Left ventricle myocardium inferior (tissue), 1 donor: ENCODE results near the gene OR2V1. TPM values are rescaled to one million over a fixed set of nuclear protein-coding genes. Genes with fewer than 3 reads are reported as not detected.
"Not testable (repeated sequence)": the region's sequence is repeated elsewhere in the genome, so short reads cannot be mapped to it uniquely, and the experiment has no call there.

Source experiments
- DNase-seq: peaks from one replicate; pipeline ENCODE4 v3.0.0-alpha.2; 2020
- H3K27ac ChIP-seq: fragments of 200-600 bp; replicated peaks from 2 replicates; pipeline ENCODE4 v1.8.0; 2021
- H3K27me3 ChIP-seq: fragments of 200-600 bp; 2 replicates; pipeline ENCODE4 v1.8.0; 2021; ENCODE audit warnings: low read depth
- H3K36me3 ChIP-seq: fragments of 200-600 bp; 2 replicates; pipeline ENCODE4 v1.8.0; 2021
- H3K4me1 ChIP-seq: fragments of 200-600 bp; 2 replicates; pipeline ENCODE4 v1.8.0; 2021
- H3K4me3 ChIP-seq: fragments of 200-600 bp; 2 replicates; pipeline ENCODE4 v1.8.0; 2021; ENCODE audit warnings: mild to moderate bottlenecking, moderate library complexity
- H3K9me3 ChIP-seq: fragments of 200-600 bp; replicated peaks from 2 replicates; pipeline ENCODE4 v1.8.0; 2021
- intact Hi-C: fragments of 100-400 bp; cut with micrococcal nuclease; formaldehyde crosslinking; loops from one replicate; pipeline ENCODE4 v1.11.0; 2022
- total RNA-seq: library from RNA; stranded (reverse); fragmentation: NEBNext Ultra II Directional; extraction: Animal tissue kit (Norgen Biotek cat#: 25700); gene quantifications from one replicate; pipeline ENCODE4 v1.2.1, GENCODE V29; 2021
- TF ChIP-seq, protein P1 (sequence below): fragments of 200-600 bp; IDR thresholded peaks from 2 replicates; pipeline ENCODE4 v1.8.0; 2021; ENCODE audit warnings: antibody characterized with exemption, mild to moderate bottlenecking, borderline replicate concordance
- donor health status: DM: no; HTN: yes; CAD: no; lungs with severe emphysema.

Gene OR2V1
- total RNA-seq, 1 donor from 2014 or later: not detected

- no peak overlapping the region for H3K27ac ChIP-seq
- H3K36me3 ChIP-seq: no peaks in the 10 kb centered on the region
- no peaks in the 10 kb centered on the region for H3K9me3 ChIP-seq
- no peaks in the 10 kb centered on the region for H3K4me1 ChIP-seq
- intact Hi-C loops: no loop called here
- no peak for DNase-seq
- H3K4me3 ChIP-seq: no peak overlapping the region
- TF ChIP-seq, protein P1, sequence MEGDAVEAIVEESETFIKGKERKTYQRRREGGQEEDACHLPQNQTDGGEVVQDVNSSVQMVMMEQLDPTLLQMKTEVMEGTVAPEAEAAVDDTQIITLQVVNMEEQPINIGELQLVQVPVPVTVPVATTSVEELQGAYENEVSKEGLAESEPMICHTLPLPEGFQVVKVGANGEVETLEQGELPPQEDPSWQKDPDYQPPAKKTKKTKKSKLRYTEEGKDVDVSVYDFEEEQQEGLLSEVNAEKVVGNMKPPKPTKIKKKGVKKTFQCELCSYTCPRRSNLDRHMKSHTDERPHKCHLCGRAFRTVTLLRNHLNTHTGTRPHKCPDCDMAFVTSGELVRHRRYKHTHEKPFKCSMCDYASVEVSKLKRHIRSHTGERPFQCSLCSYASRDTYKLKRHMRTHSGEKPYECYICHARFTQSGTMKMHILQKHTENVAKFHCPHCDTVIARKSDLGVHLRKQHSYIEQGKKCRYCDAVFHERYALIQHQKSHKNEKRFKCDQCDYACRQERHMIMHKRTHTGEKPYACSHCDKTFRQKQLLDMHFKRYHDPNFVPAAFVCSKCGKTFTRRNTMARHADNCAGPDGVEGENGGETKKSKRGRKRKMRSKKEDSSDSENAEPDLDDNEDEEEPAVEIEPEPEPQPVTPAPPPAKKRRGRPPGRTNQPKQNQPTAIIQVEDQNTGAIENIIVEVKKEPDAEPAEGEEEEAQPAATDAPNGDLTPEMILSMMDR: no peak
- H3K27me3 ChIP-seq: peaks cover 90% of the 10 kb centered on the region
Observed at GRCh38 chr5:181107699-181108098, 23.3 kb downstream of the OR2V1 start.

DNA sequence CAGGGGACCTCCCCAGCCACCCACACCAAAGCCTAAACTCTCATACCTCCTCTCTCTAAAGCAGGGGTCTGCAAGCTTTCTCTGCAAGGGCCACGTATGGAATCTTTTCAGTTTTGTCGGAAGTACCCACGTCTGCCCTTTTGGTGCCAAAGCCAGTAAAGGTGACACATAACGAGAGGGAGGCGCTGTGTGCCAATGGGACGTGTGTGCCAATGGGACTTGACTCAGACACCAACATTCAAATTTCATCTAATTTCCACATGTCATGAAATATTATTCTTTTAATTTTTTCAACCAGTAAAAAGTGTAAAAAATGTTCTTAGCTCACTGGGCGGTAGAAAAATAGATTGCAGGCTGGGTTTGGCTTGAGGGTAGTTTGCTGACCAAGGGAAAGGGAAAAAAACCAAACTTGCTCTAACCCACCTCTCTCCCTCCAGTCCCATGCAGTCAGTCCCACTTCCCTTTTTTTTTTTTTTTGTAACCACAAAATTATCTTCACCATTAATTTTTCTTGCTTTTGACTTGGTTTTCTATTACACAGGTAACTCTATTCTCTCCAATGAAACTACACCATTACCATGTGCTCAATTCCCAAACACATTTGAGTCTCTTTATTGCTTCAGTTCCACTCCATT, 25.5 kb downstream of the OR2V1 start:
- DNase-seq: no peak
- Histone ChIP-seq H3K27me3 (peaks cover 69% of the 10 kb centered on the region), H3K4me1 (peaks cover under 1% of the 10 kb centered on the region), H3K4me3 (no peak overlapping the region), H3K27ac (no peak overlapping the region), H3K36me3 (no peaks in the 10 kb centered on the region), H3K9me3 (no peaks in the 10 kb centered on the region)
- TF ChIP-seq, protein P1: no peak
- intact Hi-C loops: no loop called here

DNA sequence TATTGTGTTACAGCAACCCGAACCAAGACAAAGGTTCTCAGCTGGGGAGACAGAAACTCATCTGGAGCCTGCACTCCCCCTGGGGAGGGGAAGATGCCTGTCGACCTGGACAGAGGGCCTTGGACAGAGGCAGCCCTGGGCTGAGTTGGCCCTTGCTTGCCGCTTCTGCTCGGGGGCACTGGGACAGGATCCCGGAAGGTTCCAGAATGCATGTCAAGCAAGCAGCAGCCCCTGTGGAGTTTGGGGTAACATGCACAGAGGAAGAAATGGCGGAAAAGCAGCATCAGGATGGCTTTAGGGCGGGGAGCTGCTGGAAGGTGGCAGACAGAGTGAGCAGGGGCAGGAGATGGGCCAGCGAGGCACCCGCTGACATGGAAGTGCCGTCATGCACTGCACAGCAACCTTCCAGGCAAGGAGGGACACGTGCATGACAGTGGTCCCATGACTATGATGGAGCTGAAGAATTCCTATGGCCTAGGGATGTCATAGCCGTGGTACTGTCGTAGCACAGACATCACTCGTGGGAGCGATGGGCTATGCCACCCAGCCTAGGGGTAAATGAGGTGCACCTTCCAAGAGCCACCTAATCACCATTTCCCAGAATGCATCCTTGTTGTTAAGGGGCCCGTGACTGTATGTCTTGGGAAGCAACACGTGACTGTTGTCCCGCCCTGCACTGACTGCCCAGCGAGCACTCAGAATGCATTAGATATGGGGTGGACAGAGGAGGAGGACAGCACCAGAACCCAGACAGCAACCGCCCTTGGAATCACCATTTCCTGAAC, 26.2 kb downstream of the OR2V1 start:
- DNase-seq, H3K4me1 ChIP-seq, H3K36me3 ChIP-seq, H3K4me3 ChIP-seq, H3K27ac ChIP-seq, H3K9me3 ChIP-seq, intact Hi-C loops: not testable (repeated sequence)
- peaks cover 69% of the 10 kb centered on the region for H3K27me3 ChIP-seq

GRCh38 chr5:181104259-181104568, 26.8 kb downstream of the OR2V1 start:
- H3K4me1 ChIP-seq, H3K9me3 ChIP-seq, H3K4me3 ChIP-seq, H3K27ac ChIP-seq, intact Hi-C loops, H3K36me3 ChIP-seq, DNase-seq: not testable (repeated sequence)
- H3K27me3 ChIP-seq: peaks cover 69% of the 10 kb centered on the region

- intact Hi-C loops, DNase-seq, H3K27ac ChIP-seq, H3K9me3 ChIP-seq, H3K4me1 ChIP-seq, H3K36me3 ChIP-seq, H3K4me3 ChIP-seq: not testable (repeated sequence)
- H3K27me3 ChIP-seq: peaks cover 54% of the 10 kb centered on the region
Observed at GRCh38 chr5:181101930-181102674, 28.9 kb downstream of the OR2V1 start.

- H3K36me3 ChIP-seq, H3K4me1 ChIP-seq, intact Hi-C loops, H3K9me3 ChIP-seq, H3K27ac ChIP-seq, DNase-seq: not testable (repeated sequence)
- Histone ChIP-seq H3K27me3 (peaks cover 45% of the 10 kb centered on the region), H3K4me3 (peak overlapping the region; percentile 32)
Observed at GRCh38 chr5:181101030-181101641, 29.8 kb downstream of the OR2V1 start.

GRCh38 chr5:181100121-181100875, 30.7 kb downstream of the OR2V1 start:
- H3K4me3 ChIP-seq: peak overlapping the region; percentile 41
- DNase-seq: no peak
- intact Hi-C loops: no loop called here
- TF ChIP-seq, protein P1: no peak
- H3K4me1 ChIP-seq: peaks cover 9% of the 10 kb centered on the region
- H3K9me3 ChIP-seq: no peaks in the 10 kb centered on the region
- H3K36me3 ChIP-seq: no peaks in the 10 kb centered on the region
- peaks cover 41% of the 10 kb centered on the region for H3K27me3 ChIP-seq
- no peak overlapping the region for H3K27ac ChIP-seq
